Measurements from ENCODE around the gene SAMD14. TPM values are rescaled to one million over a fixed set of nuclear protein-coding genes. Genes with fewer than 3 reads are reported as not detected.
A peak's percentile ranks its signal among the peaks of the same experiment; 100 is the strongest.

The SAMD14 gene
- polyA plus RNA-seq, 2 donors: 0.37 to 0.44 TPM

DNA sequence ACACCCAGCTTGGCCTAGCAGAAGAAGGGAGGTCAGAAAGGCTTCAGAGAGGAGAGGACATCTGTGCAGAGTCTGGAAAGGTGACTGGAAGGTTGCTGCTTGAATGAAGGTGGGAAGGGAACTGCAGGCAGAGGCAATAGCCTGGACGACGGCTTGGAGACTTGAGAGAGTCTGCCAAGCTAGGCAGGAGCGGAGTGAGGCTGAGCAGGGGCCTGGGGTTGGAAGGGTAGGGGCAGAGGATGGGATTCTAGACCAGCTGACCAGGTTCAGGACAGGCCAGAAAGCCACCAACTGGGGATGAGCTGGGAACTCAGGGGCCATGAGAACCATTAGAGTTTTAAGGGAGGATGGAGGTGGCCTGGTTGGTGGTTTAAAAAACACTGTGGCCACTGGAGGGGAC lies 35.5 kb upstream of the SAMD14 start:
- peaks cover 5 to 6% of the 10 kb centered on the region in 2 donors for H3K4me1 ChIP-seq (ENCODE audit: control insufficient read depth in 2 of 2, insufficient read depth in 2 of 2, low read length in 1 of 2)

GRCh38 chr17:50165066-50165465 lies 35.1 kb upstream of the SAMD14 start:
- Histone ChIP-seq H3K27ac (ENCODE audit: low read depth in 2 of 2, low read length in 1 of 2) (peak overlapping the region in 1 of 2 donors; percentile 56), H3K27me3 (ENCODE audit: control insufficient read depth in 1 of 2, insufficient read depth in 2 of 2, low read length in 2 of 2) (no peaks in the 10 kb centered on the region), H3K4me1 (ENCODE audit: control insufficient read depth in 2 of 2, insufficient read depth in 2 of 2, low read length in 1 of 2) (peaks cover 5 to 6% of the 10 kb centered on the region in 2 donors), H3K4me3 (ENCODE audit: low read depth in 1 of 2, low read length in 2 of 2) (no peak overlapping the region), H3K9me3 (ENCODE audit: control insufficient read depth in 2 of 2, insufficient read depth in 1 of 2, low read depth in 1 of 2, low read length in 1 of 2) (no peaks in the 10 kb centered on the region), H3K36me3 (ENCODE audit: control insufficient read depth in 2 of 2, insufficient read depth in 2 of 2, low read length in 1 of 2) (no peaks in the 10 kb centered on the region)
- WGBS, 2 donors: 72 to 73% methylated on average over 9 of the region's 9 CpGs

More for the DNA sequence above, 35.5 kb upstream of the SAMD14 start:
- Histone ChIP-seq H3K27ac (ENCODE audit: low read depth in 2 of 2, low read length in 1 of 2) (peak overlapping the region; percentile 65 to 70), H3K9me3 (ENCODE audit: control insufficient read depth in 2 of 2, insufficient read depth in 1 of 2, low read depth in 1 of 2, low read length in 1 of 2) (no peaks in the 10 kb centered on the region), H3K36me3 (ENCODE audit: control insufficient read depth in 2 of 2, insufficient read depth in 2 of 2, low read length in 1 of 2) (no peaks in the 10 kb centered on the region), H3K27me3 (ENCODE audit: control insufficient read depth in 1 of 2, insufficient read depth in 2 of 2, low read length in 2 of 2) (no peaks in the 10 kb centered on the region), H3K4me3 (ENCODE audit: low read depth in 1 of 2, low read length in 2 of 2) (no peak overlapping the region)
- WGBS, 2 donors: 72 to 84% methylated on average over 3 of the region's 3 CpGs

DNA sequence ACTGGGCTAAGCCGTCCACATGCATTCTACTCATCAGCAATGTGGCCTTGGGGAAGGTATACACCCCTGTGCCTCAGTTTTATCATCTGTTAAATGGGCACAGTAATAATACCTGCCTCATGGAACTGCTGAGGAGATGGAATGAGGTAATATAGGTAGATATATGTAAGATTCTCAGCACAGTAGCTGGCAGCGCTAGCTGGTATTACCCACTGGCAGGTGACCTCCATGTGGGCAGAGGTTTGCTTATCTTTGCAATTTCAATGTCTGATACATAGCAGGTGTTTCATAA lies 34.7 kb upstream of the SAMD14 start:
- no peaks in the 10 kb centered on the region for H3K27me3 ChIP-seq (ENCODE audit: control insufficient read depth in 1 of 2, insufficient read depth in 2 of 2, low read length in 2 of 2)
- 89 to 94% methylated on average over 2 of the region's 2 CpGs for WGBS, 2 donors
- H3K36me3 ChIP-seq (ENCODE audit: control insufficient read depth in 2 of 2, insufficient read depth in 2 of 2, low read length in 1 of 2): no peaks in the 10 kb centered on the region
- H3K4me1 ChIP-seq (ENCODE audit: control insufficient read depth in 2 of 2, insufficient read depth in 2 of 2, low read length in 1 of 2): peaks cover 5 to 6% of the 10 kb centered on the region in 2 donors
- H3K9me3 ChIP-seq (ENCODE audit: control insufficient read depth in 2 of 2, insufficient read depth in 1 of 2, low read depth in 1 of 2, low read length in 1 of 2): no peaks in the 10 kb centered on the region
- no peak overlapping the region for H3K27ac ChIP-seq (ENCODE audit: low read depth in 2 of 2, low read length in 1 of 2)
- no peak overlapping the region for H3K4me3 ChIP-seq (ENCODE audit: low read depth in 1 of 2, low read length in 2 of 2)

DNA sequence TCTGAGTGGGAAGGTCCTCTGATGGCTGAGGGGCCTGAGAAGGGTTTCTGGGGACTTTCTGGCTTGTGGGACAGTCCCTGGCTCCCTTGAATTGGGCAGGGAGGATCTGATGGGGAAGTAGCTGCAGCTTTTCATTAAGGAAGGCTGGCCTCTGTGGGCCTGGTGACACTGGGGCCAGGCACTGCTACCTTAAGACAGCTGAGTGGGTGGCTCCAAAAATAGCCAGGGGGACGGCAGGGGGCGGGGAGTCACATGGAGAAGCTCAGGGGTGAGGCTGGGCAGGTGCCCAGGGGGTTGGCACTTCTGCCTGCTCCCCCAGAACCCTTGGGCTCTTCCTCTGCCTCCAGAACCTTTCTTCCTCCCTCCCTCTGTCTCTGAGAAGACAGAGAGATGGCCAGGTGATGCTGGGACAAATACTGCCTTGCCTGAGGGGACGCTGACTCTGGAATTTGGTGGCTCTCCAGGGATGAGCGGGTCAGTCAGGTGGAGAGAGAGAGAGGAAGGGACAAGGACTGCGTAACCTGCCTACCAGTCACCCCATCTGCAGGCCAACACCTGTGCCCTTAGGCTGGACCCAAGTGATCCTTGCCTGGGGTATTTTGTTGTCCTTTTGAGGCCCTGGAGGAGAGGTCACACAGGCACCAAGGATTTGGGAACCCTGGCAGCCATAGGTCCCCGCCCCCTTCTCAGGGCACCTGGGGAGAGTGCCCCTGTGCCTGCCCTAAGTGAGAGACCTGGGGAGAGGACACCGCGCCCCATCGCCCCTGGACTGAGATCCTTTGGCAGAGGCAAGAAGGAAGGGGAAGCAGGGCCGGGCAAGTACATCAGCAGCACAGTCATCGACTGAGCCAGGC lies 34.1 kb upstream of the SAMD14 start:
- no peak overlapping the region for H3K27ac ChIP-seq (ENCODE audit: low read depth in 2 of 2, low read length in 1 of 2)
- WGBS, 2 donors: 73 to 75% methylated on average over 11 of the region's 11 CpGs
- H3K9me3 ChIP-seq (ENCODE audit: control insufficient read depth in 2 of 2, insufficient read depth in 1 of 2, low read depth in 1 of 2, low read length in 1 of 2): no peaks in the 10 kb centered on the region
- H3K27me3 ChIP-seq (ENCODE audit: control insufficient read depth in 1 of 2, insufficient read depth in 2 of 2, low read length in 2 of 2): no peaks in the 10 kb centered on the region
- H3K4me3 ChIP-seq (ENCODE audit: low read depth in 1 of 2, low read length in 2 of 2): no peak overlapping the region
- peaks cover 5% of the 10 kb centered on the region in 2 donors for H3K4me1 ChIP-seq (ENCODE audit: control insufficient read depth in 2 of 2, insufficient read depth in 2 of 2, low read length in 1 of 2)
- no peaks in the 10 kb centered on the region for H3K36me3 ChIP-seq (ENCODE audit: control insufficient read depth in 2 of 2, insufficient read depth in 2 of 2, low read length in 1 of 2)

GRCh38 chr17:50162466-50163254 lies 32.7 kb upstream of the SAMD14 start:
- 68 to 79% methylated on average over 8 of the region's 8 CpGs for WGBS, 2 donors
- H3K27me3 ChIP-seq (ENCODE audit: control insufficient read depth in 1 of 2, insufficient read depth in 2 of 2, low read length in 2 of 2): no peaks in the 10 kb centered on the region
- no peak overlapping the region for H3K4me3 ChIP-seq (ENCODE audit: low read depth in 1 of 2, low read length in 2 of 2)
- no peaks in the 10 kb centered on the region for H3K36me3 ChIP-seq (ENCODE audit: control insufficient read depth in 2 of 2, insufficient read depth in 2 of 2, low read length in 1 of 2)
- H3K27ac ChIP-seq (ENCODE audit: low read depth in 2 of 2, low read length in 1 of 2): no peak overlapping the region
- H3K9me3 ChIP-seq (ENCODE audit: control insufficient read depth in 2 of 2, insufficient read depth in 1 of 2, low read depth in 1 of 2, low read length in 1 of 2): no peaks in the 10 kb centered on the region
- peaks cover 2 to 5% of the 10 kb centered on the region in 2 donors for H3K4me1 ChIP-seq (ENCODE audit: control insufficient read depth in 2 of 2, insufficient read depth in 2 of 2, low read length in 1 of 2)

DNA sequence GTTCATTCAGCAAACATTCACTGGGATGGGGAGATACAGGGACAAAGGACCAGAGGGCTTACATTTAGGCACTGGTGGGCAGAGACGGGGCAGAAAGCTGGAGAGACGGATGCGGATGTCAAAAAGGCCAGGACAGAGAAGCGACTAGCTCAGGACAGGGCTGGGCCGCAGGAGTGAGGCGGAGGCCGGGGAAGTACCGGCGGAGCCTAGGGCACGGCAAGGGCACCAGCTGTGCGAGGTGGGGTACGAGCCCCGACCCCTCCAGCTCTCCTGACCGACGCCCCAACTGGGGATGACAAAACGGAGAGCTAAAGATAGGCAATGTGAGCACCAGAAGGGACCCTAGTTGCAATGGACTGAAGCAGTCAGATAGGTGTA lies 31.9 kb upstream of the SAMD14 start:
- H3K36me3 ChIP-seq (ENCODE audit: control insufficient read depth in 2 of 2, insufficient read depth in 2 of 2, low read length in 1 of 2): no peaks in the 10 kb centered on the region
- peaks cover 2 to 5% of the 10 kb centered on the region in 2 donors for H3K4me1 ChIP-seq (ENCODE audit: control insufficient read depth in 2 of 2, insufficient read depth in 2 of 2, low read length in 1 of 2)
- 46 to 52% methylated on average over 16 of the region's 16 CpGs for WGBS, 2 donors
- no peaks in the 10 kb centered on the region for H3K27me3 ChIP-seq (ENCODE audit: control insufficient read depth in 1 of 2, insufficient read depth in 2 of 2, low read length in 2 of 2)
- no peak overlapping the region for H3K4me3 ChIP-seq (ENCODE audit: low read depth in 1 of 2, low read length in 2 of 2)
- no peak overlapping the region for H3K27ac ChIP-seq (ENCODE audit: low read depth in 2 of 2, low read length in 1 of 2)
- H3K9me3 ChIP-seq (ENCODE audit: control insufficient read depth in 2 of 2, insufficient read depth in 1 of 2, low read depth in 1 of 2, low read length in 1 of 2): no peaks in the 10 kb centered on the region

DNA sequence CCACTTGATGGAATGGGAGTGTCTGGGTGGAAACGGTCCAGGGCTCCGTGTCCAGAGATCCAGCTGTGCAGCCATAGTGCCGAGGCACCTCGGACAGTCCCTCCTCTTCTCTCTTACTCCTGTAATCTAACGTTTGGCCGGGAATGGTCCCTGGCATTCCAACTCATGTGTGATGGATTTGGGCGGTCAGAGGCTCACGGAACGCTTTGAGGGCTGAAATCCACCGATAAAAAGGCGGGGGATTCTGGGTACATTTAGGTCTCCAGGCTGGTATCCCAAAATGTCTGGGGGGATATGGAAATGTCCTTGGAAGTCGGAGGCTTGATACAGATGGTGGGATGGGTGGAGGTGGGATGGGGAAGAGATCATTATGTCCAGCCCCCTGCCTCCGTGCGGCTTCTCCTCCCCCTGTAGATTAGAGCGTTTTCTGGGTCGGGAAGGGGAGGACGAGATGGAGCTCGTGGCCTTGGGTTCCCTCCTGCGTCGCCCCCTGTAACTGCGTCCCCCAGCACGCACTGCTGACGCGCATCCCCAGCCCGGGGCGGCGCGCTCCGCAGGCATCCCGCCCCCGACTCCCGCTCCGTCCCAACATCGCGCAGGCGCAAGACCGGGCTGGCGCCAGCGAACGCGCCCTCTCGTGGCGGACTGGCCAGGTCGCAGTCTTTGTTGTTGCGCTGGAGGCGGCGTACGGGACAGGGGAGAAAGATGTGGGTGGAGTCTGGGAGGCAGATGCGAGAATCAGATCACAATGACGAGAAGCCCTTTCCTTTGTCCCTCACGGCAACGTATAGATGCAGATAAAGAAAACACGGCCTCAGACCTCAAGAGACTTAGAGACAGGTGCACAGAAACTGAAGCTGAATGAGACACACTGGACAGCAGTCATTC lies 31.3 kb upstream of the SAMD14 start:
- H3K36me3 ChIP-seq (ENCODE audit: control insufficient read depth in 2 of 2, insufficient read depth in 2 of 2, low read length in 1 of 2): no peaks in the 10 kb centered on the region
- H3K27ac ChIP-seq (ENCODE audit: low read depth in 2 of 2, low read length in 1 of 2): peak overlapping the region; percentile 30 to 57
- no peaks in the 10 kb centered on the region for H3K9me3 ChIP-seq (ENCODE audit: control insufficient read depth in 2 of 2, insufficient read depth in 1 of 2, low read depth in 1 of 2, low read length in 1 of 2)
- no peaks in the 10 kb centered on the region for H3K27me3 ChIP-seq (ENCODE audit: control insufficient read depth in 1 of 2, insufficient read depth in 2 of 2, low read length in 2 of 2)
- H3K4me1 ChIP-seq (ENCODE audit: control insufficient read depth in 2 of 2, insufficient read depth in 2 of 2, low read length in 1 of 2): peaks cover 2 to 5% of the 10 kb centered on the region in 2 donors
- H3K4me3 ChIP-seq (ENCODE audit: low read depth in 1 of 2, low read length in 2 of 2): peak overlapping the region; percentile 37 to 42
- 1% methylated on average over 52 to 53 of the region's 53 CpGs for WGBS, 2 donors

- Histone ChIP-seq H3K9me3 (ENCODE audit: control insufficient read depth in 2 of 2, insufficient read depth in 1 of 2, low read depth in 1 of 2, low read length in 1 of 2) (no peaks in the 10 kb centered on the region), H3K36me3 (ENCODE audit: control insufficient read depth in 2 of 2, insufficient read depth in 2 of 2, low read length in 1 of 2) (no peaks in the 10 kb centered on the region), H3K4me1 (ENCODE audit: control insufficient read depth in 2 of 2, insufficient read depth in 2 of 2, low read length in 1 of 2) (peaks cover 0 to 7% of the 10 kb centered on the region in 2 donors), H3K4me3 (ENCODE audit: low read depth in 1 of 2, low read length in 2 of 2) (no peak overlapping the region), H3K27ac (ENCODE audit: low read depth in 2 of 2, low read length in 1 of 2) (no peak overlapping the region), H3K27me3 (ENCODE audit: control insufficient read depth in 1 of 2, insufficient read depth in 2 of 2, low read length in 2 of 2) (no peaks in the 10 kb centered on the region)
- WGBS, 2 donors: 37 to 38% methylated on average over 4 of the region's 4 CpGs
Observed at GRCh38 chr17:50157891-50158290, 27.9 kb upstream of the SAMD14 start.

- WGBS, 2 donors: 67 to 69% methylated on average over 8 of the region's 8 CpGs
- H3K27me3 ChIP-seq (ENCODE audit: control insufficient read depth in 1 of 2, insufficient read depth in 2 of 2, low read length in 2 of 2): no peaks in the 10 kb centered on the region
- H3K36me3 ChIP-seq (ENCODE audit: control insufficient read depth in 2 of 2, insufficient read depth in 2 of 2, low read length in 1 of 2): no peaks in the 10 kb centered on the region
- H3K9me3 ChIP-seq (ENCODE audit: control insufficient read depth in 2 of 2, insufficient read depth in 1 of 2, low read depth in 1 of 2, low read length in 1 of 2): no peaks in the 10 kb centered on the region
- peak overlapping the region; percentile 69 to 79 for H3K27ac ChIP-seq (ENCODE audit: low read depth in 2 of 2, low read length in 1 of 2)
- H3K4me3 ChIP-seq (ENCODE audit: low read depth in 1 of 2, low read length in 2 of 2): no peak overlapping the region
- H3K4me1 ChIP-seq (ENCODE audit: control insufficient read depth in 2 of 2, insufficient read depth in 2 of 2, low read length in 1 of 2): peaks cover 0 to 15% of the 10 kb centered on the region in 2 donors
Observed at GRCh38 chr17:50155115-50155819, 25.3 kb upstream of the SAMD14 start.

Measured in esophagus (tissue), 2 donors.